Measurements from ENCODE around the gene PSTPIP2. TPM values are rescaled to one million over a fixed set of nuclear protein-coding genes. Genes with fewer than 3 reads are reported as not detected.

PSTPIP2 gene
- total and polyA plus RNA-seq, 9 of the 15 experiments (the other 6 are each of a cell fraction or from before 2014, with no cell fraction given): 14.0 to 45.7 (median 27.1) TPM

DNA sequence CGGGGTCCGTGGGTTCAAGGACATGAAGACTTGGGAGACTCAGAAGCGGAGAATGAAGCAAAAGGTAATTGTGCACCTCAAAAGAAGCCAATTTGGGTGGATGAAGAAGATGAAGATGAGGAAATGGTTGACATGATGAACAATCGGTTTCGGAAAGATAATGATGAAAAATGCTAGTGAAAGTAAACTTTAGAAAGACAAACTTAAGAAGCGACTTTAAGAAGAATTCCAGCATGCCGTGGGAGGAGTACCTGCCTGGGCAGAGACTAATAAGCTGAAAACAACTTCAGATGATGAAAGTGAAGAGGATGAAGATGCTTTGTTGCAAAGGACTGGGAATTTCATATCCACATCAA lies 43.5 kb downstream of the PSTPIP2 start:
- intact Hi-C loops (cut with micrococcal nuclease) (no loop called here), in situ Hi-C loops (cut with MboI) (no loop called here)
- no TSS peak for BruUV-seq (replicated peaks)
- Histone ChIP-seq H4K20me1 (replicated peaks; ENCODE audit: control insufficient read depth, insufficient read depth, low read length) (no peaks in the 10 kb centered on the region), H3K27ac (ENCODE audit: extremely low read depth, low read depth, low read length) (no peak overlapping the region), H3K4me2 (ENCODE audit: insufficient read depth, low read length) (no peak overlapping the region), H3K9ac (ENCODE audit: insufficient read depth in 1 of 2, low read depth in 2 of 2, low read length in 2 of 2) (no peak overlapping the region), H3K27me3 (ENCODE audit: control insufficient read depth in 2 of 2, insufficient read depth in 2 of 2, low read length in 2 of 2) (no peaks in the 10 kb centered on the region), H3K4me1 (replicated peaks in 1 of 2; ENCODE audit: control insufficient read depth in 2 of 2, insufficient read depth in 2 of 2, low read length in 2 of 2) (no peaks in the 10 kb centered on the region), H3K79me2 (ENCODE audit: control insufficient read depth, insufficient read depth, low read length) (no peaks in the 10 kb centered on the region), H3K9me1 (ENCODE audit: control insufficient read depth, insufficient read depth, low read length) (no peaks in the 10 kb centered on the region), H3K4me3 (no peak overlapping the region), H3K36me3 (ENCODE audit: control insufficient read depth, insufficient read depth, low read length) (peaks cover 29% of the 10 kb centered on the region; the same call in 2 of the 3 replicates), H3K9me3 (replicated peaks; ENCODE audit: control insufficient read depth, insufficient read depth, low read depth, low read length) (no peaks in the 10 kb centered on the region), H2AFZ (ENCODE audit: low read depth, low read length) (no peak overlapping the region)
- ChIA-PET POLR2A (no interaction called here), CTCF (ENCODE audit: low intra/inter-chr PET ratio) (no interaction called here)
- DNase-seq (ENCODE audit: extremely low read depth in 1 of 4, low spot score in 3 of 4) (no peak), ATAC-seq (no peak), FAIRE-seq (no peak)
- TF ChIP-seq TBL1XR1 (IDR thresholded peaks at IDR 0.05; ENCODE audit: low read length in 2 of 2): no peak
- TF ChIP-seq, protein P1, sequence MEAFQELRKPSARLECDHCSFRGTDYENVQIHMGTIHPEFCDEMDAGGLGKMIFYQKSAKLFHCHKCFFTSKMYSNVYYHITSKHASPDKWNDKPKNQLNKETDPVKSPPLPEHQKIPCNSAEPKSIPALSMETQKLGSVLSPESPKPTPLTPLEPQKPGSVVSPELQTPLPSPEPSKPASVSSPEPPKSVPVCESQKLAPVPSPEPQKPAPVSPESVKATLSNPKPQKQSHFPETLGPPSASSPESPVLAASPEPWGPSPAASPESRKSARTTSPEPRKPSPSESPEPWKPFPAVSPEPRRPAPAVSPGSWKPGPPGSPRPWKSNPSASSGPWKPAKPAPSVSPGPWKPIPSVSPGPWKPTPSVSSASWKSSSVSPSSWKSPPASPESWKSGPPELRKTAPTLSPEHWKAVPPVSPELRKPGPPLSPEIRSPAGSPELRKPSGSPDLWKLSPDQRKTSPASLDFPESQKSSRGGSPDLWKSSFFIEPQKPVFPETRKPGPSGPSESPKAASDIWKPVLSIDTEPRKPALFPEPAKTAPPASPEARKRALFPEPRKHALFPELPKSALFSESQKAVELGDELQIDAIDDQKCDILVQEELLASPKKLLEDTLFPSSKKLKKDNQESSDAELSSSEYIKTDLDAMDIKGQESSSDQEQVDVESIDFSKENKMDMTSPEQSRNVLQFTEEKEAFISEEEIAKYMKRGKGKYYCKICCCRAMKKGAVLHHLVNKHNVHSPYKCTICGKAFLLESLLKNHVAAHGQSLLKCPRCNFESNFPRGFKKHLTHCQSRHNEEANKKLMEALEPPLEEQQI (IDR thresholded peaks at IDR 0.05): no peak
- TF ChIP-seq CHD4 (IDR thresholded peaks at IDR 0.05; ENCODE audit: insufficient read depth, insufficient replicate concordance, low read depth, low read length, poor library complexity, severe bottlenecking): no peak
- TF ChIP-seq ZNF165 (CRISPR knock-in tag; IDR thresholded peaks at IDR 0.05; ENCODE audit: borderline replicate concordance): no peak
- TF ChIP-seq E2F3 (CRISPR knock-in tag; IDR thresholded peaks at IDR 0.05): no peak
- TF ChIP-seq OTX1 (CRISPR knock-in tag; IDR thresholded peaks at IDR 0.05): no peak
- no peak for TF ChIP-seq ZBTB7A (IDR thresholded peaks at IDR 0.05; ENCODE audit: borderline replicate concordance, control insufficient read depth, low read depth, low read length)
- no peak for TF ChIP-seq PTBP1 (IDR thresholded peaks at IDR 0.05; ENCODE audit: low read depth, low read length)
- TF ChIP-seq MTA2 (IDR thresholded peaks at IDR 0.05; ENCODE audit: low read depth): no peak
- no peak for TF ChIP-seq IFI16 (CRISPR knock-in tag; IDR thresholded peaks at IDR 0.05)
- TF ChIP-seq, protein P2, sequence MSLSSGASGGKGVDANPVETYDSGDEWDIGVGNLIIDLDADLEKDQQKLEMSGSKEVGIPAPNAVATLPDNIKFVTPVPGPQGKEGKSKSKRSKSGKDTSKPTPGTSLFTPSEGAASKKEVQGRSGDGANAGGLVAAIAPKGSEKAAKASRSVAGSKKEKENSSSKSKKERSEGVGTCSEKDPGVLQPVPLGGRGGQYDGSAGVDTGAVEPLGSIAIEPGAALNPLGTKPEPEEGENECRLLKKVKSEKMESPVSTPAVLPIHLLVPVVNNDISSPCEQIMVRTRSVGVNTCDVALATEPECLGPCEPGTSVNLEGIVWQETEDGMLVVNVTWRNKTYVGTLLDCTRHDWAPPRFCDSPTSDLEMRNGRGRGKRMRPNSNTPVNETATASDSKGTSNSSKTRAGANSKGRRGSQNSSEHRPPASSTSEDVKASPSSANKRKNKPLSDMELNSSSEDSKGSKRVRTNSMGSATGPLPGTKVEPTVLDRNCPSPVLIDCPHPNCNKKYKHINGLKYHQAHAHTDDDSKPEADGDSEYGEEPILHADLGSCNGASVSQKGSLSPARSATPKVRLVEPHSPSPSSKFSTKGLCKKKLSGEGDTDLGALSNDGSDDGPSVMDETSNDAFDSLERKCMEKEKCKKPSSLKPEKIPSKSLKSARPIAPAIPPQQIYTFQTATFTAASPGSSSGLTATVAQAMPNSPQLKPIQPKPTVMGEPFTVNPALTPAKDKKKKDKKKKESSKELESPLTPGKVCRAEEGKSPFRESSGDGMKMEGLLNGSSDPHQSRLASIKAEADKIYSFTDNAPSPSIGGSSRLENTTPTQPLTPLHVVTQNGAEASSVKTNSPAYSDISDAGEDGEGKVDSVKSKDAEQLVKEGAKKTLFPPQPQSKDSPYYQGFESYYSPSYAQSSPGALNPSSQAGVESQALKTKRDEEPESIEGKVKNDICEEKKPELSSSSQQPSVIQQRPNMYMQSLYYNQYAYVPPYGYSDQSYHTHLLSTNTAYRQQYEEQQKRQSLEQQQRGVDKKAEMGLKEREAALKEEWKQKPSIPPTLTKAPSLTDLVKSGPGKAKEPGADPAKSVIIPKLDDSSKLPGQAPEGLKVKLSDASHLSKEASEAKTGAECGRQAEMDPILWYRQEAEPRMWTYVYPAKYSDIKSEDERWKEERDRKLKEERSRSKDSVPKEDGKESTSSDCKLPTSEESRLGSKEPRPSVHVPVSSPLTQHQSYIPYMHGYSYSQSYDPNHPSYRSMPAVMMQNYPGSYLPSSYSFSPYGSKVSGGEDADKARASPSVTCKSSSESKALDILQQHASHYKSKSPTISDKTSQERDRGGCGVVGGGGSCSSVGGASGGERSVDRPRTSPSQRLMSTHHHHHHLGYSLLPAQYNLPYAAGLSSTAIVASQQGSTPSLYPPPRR (CRISPR knock-in tag; IDR thresholded peaks at IDR 0.05; ENCODE audit: borderline replicate concordance): no peak
- TF ChIP-seq, protein P3, sequence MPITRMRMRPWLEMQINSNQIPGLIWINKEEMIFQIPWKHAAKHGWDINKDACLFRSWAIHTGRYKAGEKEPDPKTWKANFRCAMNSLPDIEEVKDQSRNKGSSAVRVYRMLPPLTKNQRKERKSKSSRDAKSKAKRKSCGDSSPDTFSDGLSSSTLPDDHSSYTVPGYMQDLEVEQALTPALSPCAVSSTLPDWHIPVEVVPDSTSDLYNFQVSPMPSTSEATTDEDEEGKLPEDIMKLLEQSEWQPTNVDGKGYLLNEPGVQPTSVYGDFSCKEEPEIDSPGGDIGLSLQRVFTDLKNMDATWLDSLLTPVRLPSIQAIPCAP (CRISPR knock-in tag; IDR thresholded peaks at IDR 0.05; ENCODE audit: borderline replicate concordance): no peak
- 94% methylated on average over 7 of the region's 7 CpGs for WGBS (ENCODE audit: insufficient coverage, low coverage, missing lambda C conversion rate)
